H9 (cell line): Measurements from ENCODE around the gene LRP1B. TPM values are rescaled to one million over a fixed set of nuclear protein-coding genes. Genes with fewer than 3 reads are reported as not detected.

Source experiments
- DNase-seq: peaks from one replicate; pipeline ENCODE4 v3.0.0-alpha.2; 2017
- H2AFZ ChIP-seq: one replicate; pipeline ENCODE4 v1.6.1; 2013; ENCODE audit warnings: mild to moderate bottlenecking, low read length, control low read depth, moderate library complexity
- H2AK5ac ChIP-seq: 2 replicates; pipeline ENCODE4 v1.6.1; 2013; ENCODE audit warnings: low read length, control low read depth, mixed read lengths; ENCODE audit not compliant: insufficient read length
- H2BK120ac ChIP-seq: one replicate; pipeline ENCODE4 v1.6.1; 2013; ENCODE audit warnings: low read depth, mild to moderate bottlenecking, low read length, control low read depth, inconsistent platforms; ENCODE audit not compliant: poor library complexity, severe bottlenecking
- H2BK12ac ChIP-seq: 2 replicates; pipeline ENCODE4 v1.6.1; 2013; ENCODE audit warnings: low read length, control low read depth, mixed read lengths, low read depth; ENCODE audit not compliant: insufficient read length
- H2BK15ac ChIP-seq: 2 replicates; pipeline ENCODE4 v1.6.1; 2013; ENCODE audit warnings: low read depth, low read length, control low read depth
- H2BK20ac ChIP-seq: one replicate; pipeline ENCODE4 v1.6.1; 2013; ENCODE audit warnings: low read depth, mild to moderate bottlenecking, low read length, control low read depth, inconsistent platforms; ENCODE audit not compliant: poor library complexity, severe bottlenecking
- H2BK5ac ChIP-seq: 2 replicates; pipeline ENCODE4 v1.6.1; 2013; ENCODE audit warnings: low read length, control low read depth, mixed read lengths; ENCODE audit not compliant: insufficient read length
- H3K14ac ChIP-seq: 2 replicates; pipeline ENCODE4 v1.6.1; 2013; ENCODE audit warnings: low read length, control low read depth; ENCODE audit not compliant: insufficient read depth
- H3K18ac ChIP-seq: 2 replicates; pipeline ENCODE4 v1.6.1; 2013; ENCODE audit warnings: low read depth, mild to moderate bottlenecking, mixed read lengths, low read length, control low read depth; ENCODE audit not compliant: insufficient read length
- H3K23ac ChIP-seq: 2 replicates; pipeline ENCODE4 v1.6.1; 2013; ENCODE audit warnings: low read length, control low read depth, mixed read lengths, low read depth; ENCODE audit not compliant: insufficient read length
- H3K23me2 ChIP-seq: 2 replicates; pipeline ENCODE4 v1.6.1; 2013; ENCODE audit warnings: low read depth, mild to moderate bottlenecking, mixed read lengths, low read length, control low read depth; ENCODE audit not compliant: insufficient read length, poor library complexity, severe bottlenecking
- H3K27ac ChIP-seq: 2 replicates; pipeline ENCODE4 v1.5.1; 2013; ENCODE audit warnings: low read length, control low read depth, mixed read lengths, low read depth; ENCODE audit not compliant: insufficient read length
- H3K27me3 ChIP-seq: 2 replicates; pipeline ENCODE4 v1.6.1; 2013; ENCODE audit warnings: low read length, control low read depth, inconsistent platforms; ENCODE audit not compliant: insufficient read depth
- H3K4ac ChIP-seq: 2 replicates; pipeline ENCODE4 v1.6.1; 2013; ENCODE audit warnings: low read depth, mild to moderate bottlenecking, control low read depth, inconsistent platforms, low read length, moderate library complexity
- H3K4me1 ChIP-seq: 2 replicates; pipeline ENCODE4 v1.6.1; 2013; ENCODE audit warnings: low read length, control low read depth, inconsistent platforms; ENCODE audit not compliant: insufficient read depth
- H3K4me2 ChIP-seq: 2 replicates; pipeline ENCODE4 v1.6.1; 2013; ENCODE audit warnings: low read length, control low read depth, mixed read lengths; ENCODE audit not compliant: insufficient read length, insufficient read depth
- H3K56ac ChIP-seq: 2 replicates; pipeline ENCODE4 v1.6.1; 2013; ENCODE audit warnings: low read depth, mild to moderate bottlenecking, mixed read lengths, low read length, control low read depth; ENCODE audit not compliant: insufficient read length
- H3K79me1 ChIP-seq: 2 replicates; pipeline ENCODE4 v1.6.1; 2013; ENCODE audit warnings: low read depth, mild to moderate bottlenecking, moderate library complexity, low read length, control low read depth, inconsistent platforms; ENCODE audit not compliant: insufficient read depth, poor library complexity, severe bottlenecking
- H3K79me2 ChIP-seq: 2 replicates; pipeline ENCODE4 v1.6.1; 2013; ENCODE audit warnings: low read length, control low read depth, inconsistent platforms; ENCODE audit not compliant: insufficient read depth
- H3K9ac ChIP-seq: 2 replicates; pipeline ENCODE4 v1.6.1; 2013; ENCODE audit warnings: low read length, control low read depth, mixed read lengths; ENCODE audit not compliant: insufficient read length; ENCODE audit errors: extremely low read depth
- H3K9me3 ChIP-seq: one replicate; pipeline ENCODE4 v1.6.1; 2013; ENCODE audit warnings: low read depth, low read length, inconsistent platforms; ENCODE audit not compliant: control insufficient read depth
- H3T11ph ChIP-seq: one replicate; pipeline ENCODE4 v1.6.1; 2013; ENCODE audit warnings: mild to moderate bottlenecking, low read length, control low read depth, inconsistent platforms
- H4K20me1 ChIP-seq: one replicate; pipeline ENCODE4 v1.6.1; 2013; ENCODE audit not compliant: control insufficient read depth, insufficient read length, insufficient read depth
- H4K5ac ChIP-seq: 2 replicates; pipeline ENCODE4 v1.6.1; 2013; ENCODE audit warnings: low read depth, mild to moderate bottlenecking, mixed read lengths, low read length, control low read depth; ENCODE audit not compliant: insufficient read length
- H4K8ac ChIP-seq: replicated peaks from 2 replicates; pipeline ENCODE4 v1.6.1; 2013; ENCODE audit warnings: low read length, control low read depth, mixed read lengths, low read depth; ENCODE audit not compliant: insufficient read length
- H4K91ac ChIP-seq: 2 replicates; pipeline ENCODE4 v1.6.1; 2013; ENCODE audit warnings: low read depth, mild to moderate bottlenecking, moderate library complexity, mixed read lengths, low read length, control low read depth; ENCODE audit not compliant: insufficient read length
- H3K27ac Mint-ChIP-seq, 3 experiments: 2 replicates in 2 of 3; 3 replicates in 1 of 3; pipeline ENCODE4 v1.8.0; 2020 to 2021; ENCODE audit warnings: mixed read lengths in 3 of 3, mild to moderate bottlenecking in 1 of 3, moderate library complexity in 1 of 3
- H3K27me3 Mint-ChIP-seq: 2 replicates; pipeline ENCODE4 v1.8.0; 2021; ENCODE audit warnings: low read depth, mild to moderate bottlenecking, moderate library complexity, mixed read lengths
- H3K36me3 Mint-ChIP-seq, 3 experiments: 2 replicates in 2 of 3; 3 replicates in 1 of 3; pipeline ENCODE4 v1.8.0; 2020 to 2021; ENCODE audit warnings: low read depth in 3 of 3, mixed read lengths in 3 of 3; ENCODE audit not compliant: insufficient read depth in 1 of 3
- H3K4me1 Mint-ChIP-seq, 2 experiments: 2 replicates each; pipeline ENCODE4 v1.8.0; 2020; ENCODE audit warnings: mixed read lengths in 2 of 2
- H3K4me3 Mint-ChIP-seq, 2 experiments: 2 replicates in 1 of 2; 3 replicates in 1 of 2; pipeline ENCODE4 v1.8.0; 2020 to 2021; ENCODE audit warnings: mild to moderate bottlenecking in 2 of 2, mixed read lengths in 2 of 2, moderate library complexity in 1 of 2
- H3K9me3 Mint-ChIP-seq, 2 experiments: 2 replicates in 1 of 2; 3 replicates in 1 of 2; pipeline ENCODE4 v1.8.0; 2020; ENCODE audit warnings: mild to moderate bottlenecking in 2 of 2, mixed read lengths in 2 of 2, moderate library complexity in 1 of 2
- total RNA-seq: library from RNA; stranded (reverse); gene quantifications from 2 replicates; pipeline ENCODE4 v1.2.1, GENCODE V29; 2021
- TF ChIP-seq, protein P1 (sequence below): fragments of 200-600 bp; sonication (generic); conservative IDR thresholded peaks from 3 replicates; pipeline ENCODE4 v1.8.0; 2021; ENCODE audit warnings: antibody characterized with exemption, mild to moderate bottlenecking

LRP1B gene
- total RNA-seq, 1 experiment from 2014 or later: not detected

DNA sequence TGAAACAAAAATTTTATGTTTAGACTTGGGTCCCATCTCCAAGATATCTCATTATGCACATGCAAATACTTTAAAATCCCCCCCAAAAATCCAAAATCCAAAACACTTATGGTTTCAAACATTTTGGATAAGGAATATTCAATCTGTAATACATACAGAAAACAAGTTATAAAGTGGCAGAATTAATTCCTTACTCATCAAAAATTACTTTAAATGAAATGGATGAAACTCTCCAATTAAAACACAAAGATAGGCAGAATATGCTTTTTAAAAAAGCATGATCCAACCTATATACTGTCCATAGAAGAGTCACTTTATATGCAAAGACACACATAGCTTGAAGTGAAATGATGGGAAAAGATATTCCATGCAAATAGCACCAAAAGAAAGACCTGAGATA, 744.6 kb downstream of the LRP1B start:
- Histone ChIP-seq H3K9me3 (no peaks in the 10 kb centered on the region), H3K23me2 (no peaks in the 10 kb centered on the region), H4K91ac (no peak overlapping the region), H2AK5ac (no peak overlapping the region), H3K56ac (no peak overlapping the region), H3K79me1 (no peaks in the 10 kb centered on the region), H2BK5ac (no peak overlapping the region), H3K79me2 (no peaks in the 10 kb centered on the region), H3K14ac (no peak overlapping the region), H3T11ph (no peak overlapping the region), H3K27ac (no peak overlapping the region), H4K5ac (no peak overlapping the region), H2BK120ac (no peak overlapping the region), H3K23ac (no peak overlapping the region), H2BK20ac (no peak overlapping the region), H4K8ac (no peak overlapping the region), H2AFZ (no peak overlapping the region), H3K9ac (no peak overlapping the region), H4K20me1 (no peaks in the 10 kb centered on the region), H3K4ac (no peak overlapping the region), H2BK12ac (no peak overlapping the region), H3K18ac (no peak overlapping the region), H3K27me3 (no peaks in the 10 kb centered on the region), H3K4me1 (no peaks in the 10 kb centered on the region), H3K4me2 (no peak overlapping the region), H2BK15ac (no peak overlapping the region)
- no peak overlapping the region for H3K4me3 Mint-ChIP-seq
- no peak for DNase-seq
- H3K27me3 Mint-ChIP-seq: no peaks in the 10 kb centered on the region; the same call in 1 of the 2 replicates
- H3K36me3 Mint-ChIP-seq: no peaks in the 10 kb centered on the region
- H3K9me3 Mint-ChIP-seq: no peaks in the 10 kb centered on the region
- H3K27ac Mint-ChIP-seq: no peak overlapping the region
- H3K4me1 Mint-ChIP-seq: peaks cover 4 to 6% of the 10 kb centered on the region in 2 experiments
- TF ChIP-seq, protein P1, sequence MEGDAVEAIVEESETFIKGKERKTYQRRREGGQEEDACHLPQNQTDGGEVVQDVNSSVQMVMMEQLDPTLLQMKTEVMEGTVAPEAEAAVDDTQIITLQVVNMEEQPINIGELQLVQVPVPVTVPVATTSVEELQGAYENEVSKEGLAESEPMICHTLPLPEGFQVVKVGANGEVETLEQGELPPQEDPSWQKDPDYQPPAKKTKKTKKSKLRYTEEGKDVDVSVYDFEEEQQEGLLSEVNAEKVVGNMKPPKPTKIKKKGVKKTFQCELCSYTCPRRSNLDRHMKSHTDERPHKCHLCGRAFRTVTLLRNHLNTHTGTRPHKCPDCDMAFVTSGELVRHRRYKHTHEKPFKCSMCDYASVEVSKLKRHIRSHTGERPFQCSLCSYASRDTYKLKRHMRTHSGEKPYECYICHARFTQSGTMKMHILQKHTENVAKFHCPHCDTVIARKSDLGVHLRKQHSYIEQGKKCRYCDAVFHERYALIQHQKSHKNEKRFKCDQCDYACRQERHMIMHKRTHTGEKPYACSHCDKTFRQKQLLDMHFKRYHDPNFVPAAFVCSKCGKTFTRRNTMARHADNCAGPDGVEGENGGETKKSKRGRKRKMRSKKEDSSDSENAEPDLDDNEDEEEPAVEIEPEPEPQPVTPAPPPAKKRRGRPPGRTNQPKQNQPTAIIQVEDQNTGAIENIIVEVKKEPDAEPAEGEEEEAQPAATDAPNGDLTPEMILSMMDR: no peak
